ENCODE results near the gene OR4C15.

The OR4C15 gene

GRCh38 chr11:55554169-55554568 lies at the start of gene OR4C15:
OR4C15 (plus strand) TSS chr11:55554469; CDS start chr11:55554469, 0 bp downstream.
- DNase-seq (ENCODE audit: low read depth): no peak

- no peak for DNase-seq (ENCODE audit: low read depth)
These were observed 17.6 kb downstream of the OR4C15 start, which contains the start of gene OR4C16 for GRCh38 chr11:55571828-55572227. OR4C16 (plus strand) TSS chr11:55572128; CDS start chr11:55572128, 0 bp downstream.

- DNase-seq (ENCODE audit: low read depth): no peak
These were observed 18.3 kb downstream of the OR4C15 start for GRCh38 chr11:55572548-55572947.
